GDM1 (cell line): ENCODE results near the gene ACOT8.
"Not testable (repeated sequence)": the region's sequence is repeated elsewhere in the genome, so short reads cannot be mapped to it uniquely, and the experiment has no call there.

Experiments used
- DNase-seq: peaks from one replicate; lab custom pipeline; 2025; lab: John Stamatoyannopoulos, UW

ACOT8 gene

GRCh38 chr20:45852326-45852725 is 4.9 kb downstream of the ACOT8 start:
- no peak for DNase-seq

DNA sequence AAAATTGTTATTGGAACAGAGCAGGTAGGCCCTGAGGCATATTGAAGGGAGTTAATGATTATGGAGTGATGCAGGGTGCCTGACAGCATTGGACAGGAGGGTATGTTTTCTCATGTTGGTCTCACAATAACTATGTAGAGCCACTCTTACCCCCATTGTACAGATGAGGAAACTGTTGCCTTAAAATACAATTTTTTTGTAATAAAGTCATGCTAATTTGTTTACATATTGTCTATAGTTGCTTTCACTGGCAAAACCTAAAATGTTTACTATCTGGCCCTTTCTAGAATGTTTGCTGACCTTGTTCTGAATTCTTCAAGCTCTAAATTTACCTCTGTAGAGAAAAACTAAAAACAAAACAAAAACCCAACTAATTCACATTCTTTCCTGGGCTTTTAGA is 5.7 kb downstream of the ACOT8 start:
- no peak for DNase-seq

DNA sequence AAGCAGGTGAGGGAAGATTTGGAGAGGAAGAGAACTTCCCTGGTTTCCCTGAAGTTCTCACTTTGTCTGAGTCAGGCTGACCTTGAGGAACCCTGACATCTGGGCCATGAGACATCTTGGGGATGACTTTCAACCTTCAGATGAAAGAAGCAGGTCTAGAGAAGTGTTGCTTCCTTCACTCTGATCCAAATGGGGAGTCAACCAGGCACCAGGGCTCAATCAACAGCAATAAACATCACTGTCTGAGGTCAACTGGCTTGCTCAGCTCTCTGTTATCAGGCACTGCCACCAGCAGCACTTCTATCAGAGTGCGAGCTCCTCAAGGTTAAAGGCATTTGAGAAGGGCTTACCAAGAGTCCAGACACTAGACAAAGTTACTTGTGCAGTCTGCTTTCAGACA is 6.3 kb downstream of the ACOT8 start:
- no peak for DNase-seq

GRCh38 chr20:45850238-45850637 is 7.0 kb downstream of the ACOT8 start:
- DNase-seq: no peak

- DNase-seq: no peak
Measured at GRCh38 chr20:45848969-45849582, 8.1 kb downstream of the ACOT8 start.

GRCh38 chr20:45848421-45848820 is 8.8 kb downstream of the ACOT8 start:
- DNase-seq: no peak

GRCh38 chr20:45845452-45845851 is 11.7 kb downstream of the ACOT8 start:
- DNase-seq: no peak

- no peak for DNase-seq
Measured at GRCh38 chr20:45843506-45843905, 13.7 kb downstream of the ACOT8 start.

GRCh38 chr20:45842169-45842812 is 14.9 kb downstream of the ACOT8 start:
- DNase-seq: no peak

GRCh38 chr20:45841407-45842129 is 15.6 kb downstream of the ACOT8 start:
- no peak for DNase-seq

GRCh38 chr20:45840700-45841198 is 16.4 kb downstream of the ACOT8 start:
- DNase-seq: no peak

- no peak for DNase-seq
Measured at GRCh38 chr20:45836841-45837240, 20.4 kb downstream of the ACOT8 start.

GRCh38 chr20:45835825-45836224 is 21.4 kb downstream of the ACOT8 start:
- no peak for DNase-seq

GRCh38 chr20:45835329-45835765 is 21.8 kb downstream of the ACOT8 start:
- DNase-seq: no peak

DNA sequence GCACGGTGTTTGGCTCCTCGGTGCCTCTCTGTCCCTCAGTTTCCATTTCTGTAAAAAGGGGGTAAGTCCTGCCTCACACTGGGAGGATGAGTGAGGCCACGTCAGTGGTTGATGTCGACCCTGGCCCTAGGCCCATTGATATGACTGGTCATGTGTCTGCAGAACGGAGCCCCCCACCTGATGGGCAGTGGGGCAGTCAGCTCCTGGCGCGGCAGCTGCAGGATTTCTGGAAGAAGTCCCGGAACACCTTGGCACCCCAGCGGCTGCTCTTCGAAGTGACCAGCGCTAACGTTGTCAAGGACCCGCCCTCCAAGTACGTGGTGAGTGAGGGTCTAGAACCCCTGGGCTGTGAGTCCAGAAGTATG is 22.4 kb downstream of the ACOT8 start:
- no peak for DNase-seq

DNA sequence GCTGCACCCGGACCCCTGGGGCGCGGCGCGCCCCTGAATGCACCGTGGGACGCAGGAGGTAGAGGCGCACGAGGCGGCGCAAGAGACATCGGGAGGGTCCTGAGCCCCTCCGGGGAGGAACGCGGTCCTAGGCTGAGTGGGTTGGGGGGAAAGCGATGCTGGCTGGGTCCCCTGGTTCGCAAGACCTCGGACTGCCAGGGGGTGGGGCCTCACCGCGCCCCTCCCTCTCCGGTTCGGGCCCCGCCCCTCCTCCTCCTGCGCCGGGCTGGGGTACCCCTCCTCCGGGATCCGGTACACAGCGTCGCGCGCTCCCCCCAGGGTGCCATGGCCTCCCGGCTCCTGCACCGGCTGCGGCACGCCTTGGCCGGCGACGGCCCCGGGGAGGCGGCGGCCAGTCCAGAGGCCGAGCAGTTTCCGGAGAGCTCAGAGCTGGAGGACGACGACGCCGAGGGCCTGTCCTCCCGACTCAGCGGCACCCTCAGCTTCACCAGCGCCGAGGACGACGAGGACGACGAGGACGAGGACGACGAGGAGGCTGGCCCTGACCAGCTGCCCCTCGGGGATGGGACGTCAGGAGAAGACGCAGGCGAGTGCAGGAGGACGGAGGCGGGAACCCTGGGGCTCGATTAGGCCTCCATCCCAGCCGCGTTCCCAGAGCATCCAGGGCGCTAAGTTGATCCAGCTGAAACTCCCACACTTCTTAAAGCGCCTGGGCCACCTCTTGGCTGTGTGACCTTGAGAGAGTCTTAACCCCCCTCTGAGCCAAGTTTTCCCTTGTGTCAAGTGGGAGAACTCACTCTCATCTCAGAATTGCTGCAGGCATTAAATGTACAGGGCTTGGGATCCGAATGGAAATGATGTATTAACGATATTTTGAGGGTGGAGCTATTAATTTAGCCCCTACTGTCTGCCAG is 23.1 kb downstream of the ACOT8 start:
- DNase-seq: no peak

DNA sequence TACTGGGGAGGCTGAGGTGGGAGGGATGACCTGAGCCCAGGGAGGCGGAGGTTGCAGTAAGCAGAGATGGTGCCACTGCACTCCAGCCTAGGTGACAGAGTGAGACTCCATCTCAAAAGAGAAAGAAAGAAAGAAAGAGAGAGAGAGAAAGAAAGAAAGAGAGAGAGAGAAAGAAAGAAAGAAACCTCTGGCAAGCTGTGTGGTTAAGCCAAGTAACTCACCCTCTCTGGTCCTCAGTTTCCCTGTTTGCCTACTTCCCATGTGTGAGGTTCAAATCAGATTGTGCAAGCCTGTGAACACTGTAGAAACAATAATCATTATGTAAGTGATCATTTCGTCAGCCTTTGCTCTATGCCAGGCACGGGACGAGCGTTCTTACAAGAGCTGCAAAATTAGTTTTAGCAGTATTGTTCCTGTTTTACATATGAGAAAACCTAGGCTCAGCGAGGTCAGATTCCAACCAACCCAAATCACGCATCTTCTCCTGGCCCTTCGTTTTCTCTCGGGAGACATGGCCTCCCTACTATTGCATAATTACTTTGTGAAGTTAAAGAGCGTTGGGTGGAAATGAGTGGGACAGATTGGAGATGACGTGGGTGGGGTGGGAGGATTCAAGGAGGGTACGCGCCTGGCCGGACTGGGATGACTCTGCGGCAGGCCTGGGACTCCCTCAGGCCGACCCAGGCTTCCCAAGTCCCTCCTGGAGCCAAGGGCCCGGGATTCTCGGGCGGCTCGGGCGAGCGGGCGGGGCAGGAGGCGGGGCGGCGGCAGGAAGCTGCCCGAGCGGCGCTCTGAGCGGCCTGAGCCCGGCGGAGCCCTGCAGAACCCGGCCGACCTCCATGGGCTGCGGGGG is 23.9 kb downstream of the ACOT8 start, which contains the start of gene SNX21:
Gene SNX21, plus strand, starts transcription at position 770 of the 853 bp plus-strand sequence. CDS start 121 bp downstream, outside the sequence.
- DNase-seq: no peak

GRCh38 chr20:45832619-45833018 is 24.6 kb downstream of the ACOT8 start:
- DNase-seq: no peak

DNA sequence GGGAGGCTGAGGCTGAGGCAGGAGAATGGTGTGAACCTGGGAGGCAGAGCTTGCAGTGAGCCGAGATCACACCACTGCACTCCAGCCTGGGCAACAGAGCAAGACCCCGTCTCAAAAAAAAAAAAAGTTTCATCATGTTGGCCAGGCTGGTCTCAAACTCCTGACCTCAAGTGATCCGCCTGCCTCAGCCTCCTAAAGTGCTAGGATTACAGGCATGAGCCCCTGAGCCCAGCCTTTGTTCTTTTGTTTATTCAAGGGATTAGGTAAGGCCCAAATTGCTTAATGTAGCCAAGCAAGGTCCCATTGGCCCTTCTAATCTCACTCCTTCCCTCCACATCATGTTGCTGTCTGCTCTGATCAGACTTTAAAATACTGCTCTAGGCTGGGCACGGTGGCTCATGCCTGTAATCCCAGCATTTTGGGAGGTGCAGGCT is 27.5 kb downstream of the ACOT8 start:
- not testable (repeated sequence) for DNase-seq

- no peak for DNase-seq
Measured at GRCh38 chr20:45828589-45828988, 28.6 kb downstream of the ACOT8 start.

GRCh38 chr20:45827712-45828111 is 29.5 kb downstream of the ACOT8 start:
- DNase-seq: no peak
